NCI-H1694 treated with DMSO at 0.1 percent for 48 hours (cell line): Measurements from ENCODE around the gene LY6G5C.
"Not testable (repeated sequence)": the region's sequence is repeated elsewhere in the genome, so short reads cannot be mapped to it uniquely, and the experiment has no call there.

Source experiments
- DNase-seq: peaks from one replicate; lab custom pipeline; 2025; lab: John Stamatoyannopoulos, UW

The LY6G5C gene

GRCh38 chr6:31715022-31715958 is 34.4 kb upstream of the LY6G5C start, which contains the start of gene LY6G6D:
LY6G6D (plus strand) TSS chr6:31715348; CDS start chr6:31715356, 8 bp downstream.
- no peak for DNase-seq

DNA sequence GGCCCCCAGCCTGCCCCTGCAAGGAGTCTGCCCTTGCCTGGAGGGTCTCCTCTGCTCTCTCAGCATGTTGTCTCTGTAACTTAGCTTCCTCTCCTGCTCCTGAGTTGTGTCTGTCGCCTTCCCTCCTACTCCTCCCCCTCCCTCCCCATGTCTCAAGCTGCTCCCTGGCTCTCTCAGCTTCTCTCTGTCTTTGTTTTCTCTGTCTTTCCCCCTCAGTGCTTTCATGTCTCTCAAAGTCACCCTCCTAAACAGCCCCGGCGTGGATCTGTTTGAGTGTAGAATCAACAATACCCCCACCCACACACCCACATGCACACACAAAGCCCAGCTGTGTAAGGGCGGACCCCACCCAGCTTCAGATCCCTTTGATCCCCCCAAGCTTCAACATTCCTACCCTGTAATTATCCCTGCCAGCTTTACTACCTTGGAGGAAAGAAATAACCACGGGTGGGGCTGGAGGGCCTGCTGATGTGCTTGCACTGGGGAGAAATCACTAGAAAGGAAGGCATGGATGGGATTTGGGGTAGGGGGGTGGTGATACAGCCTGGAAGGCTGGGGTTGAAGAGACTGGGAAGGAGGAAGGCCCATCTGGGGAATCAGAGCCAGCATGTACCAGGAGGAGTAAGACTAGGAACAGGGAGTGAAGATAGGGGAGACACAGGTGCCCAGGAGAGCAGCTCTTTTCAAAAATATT is 33.3 kb upstream of the LY6G5C start:
- no peak for DNase-seq

DNA sequence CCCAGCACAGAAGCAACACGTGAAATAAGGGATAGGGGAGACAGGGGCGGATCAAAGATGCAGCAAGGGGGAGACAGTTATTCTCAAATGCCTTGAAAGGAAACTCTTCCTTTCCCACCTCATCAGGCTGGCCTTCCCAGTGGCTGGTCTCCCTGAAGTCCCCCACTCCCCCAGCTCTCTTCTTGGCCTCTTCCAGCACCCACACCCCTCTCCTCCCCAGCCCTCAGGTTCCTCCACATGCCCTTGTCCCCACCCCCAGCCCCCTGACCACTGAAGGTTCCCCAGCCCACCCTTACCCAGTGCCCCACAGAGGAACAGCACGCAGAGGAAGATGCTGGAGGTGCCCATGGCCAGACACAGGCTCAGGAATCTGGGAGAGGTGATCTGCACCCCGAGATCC is 32.6 kb upstream of the LY6G5C start:
- no peak for DNase-seq

DNA sequence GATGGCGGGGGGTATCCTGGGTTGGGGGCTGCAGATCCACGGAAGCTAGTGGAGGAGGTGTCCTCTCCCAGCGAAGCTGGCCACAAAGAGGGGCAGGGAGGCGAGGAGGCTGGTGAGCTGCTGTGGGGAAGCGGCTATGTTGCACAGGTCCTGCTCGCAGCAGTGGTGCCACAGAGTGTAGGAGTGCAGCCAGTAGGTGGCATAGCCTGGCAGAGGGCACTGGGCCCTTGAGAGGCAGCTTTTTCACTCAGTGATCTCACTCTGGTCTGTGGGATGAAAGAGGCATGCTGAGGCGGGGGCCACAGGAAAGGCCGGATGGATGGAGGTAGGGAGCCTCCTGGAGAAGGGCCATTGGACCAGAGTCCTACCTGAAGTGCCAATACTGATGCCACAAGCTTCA is 31.4 kb upstream of the LY6G5C start:
- DNase-seq, result no peak

GRCh38 chr6:31711233-31711632 is 30.4 kb upstream of the LY6G5C start:
- no peak for DNase-seq

- no peak for DNase-seq
These were observed 29.8 kb upstream of the LY6G5C start for GRCh38 chr6:31710523-31711219.

GRCh38 chr6:31709157-31709556 is 28.3 kb upstream of the LY6G5C start:
- DNase-seq, result not testable (repeated sequence)

GRCh38 chr6:31708224-31708623 is 27.4 kb upstream of the LY6G5C start:
- DNase-seq, result no peak

DNA sequence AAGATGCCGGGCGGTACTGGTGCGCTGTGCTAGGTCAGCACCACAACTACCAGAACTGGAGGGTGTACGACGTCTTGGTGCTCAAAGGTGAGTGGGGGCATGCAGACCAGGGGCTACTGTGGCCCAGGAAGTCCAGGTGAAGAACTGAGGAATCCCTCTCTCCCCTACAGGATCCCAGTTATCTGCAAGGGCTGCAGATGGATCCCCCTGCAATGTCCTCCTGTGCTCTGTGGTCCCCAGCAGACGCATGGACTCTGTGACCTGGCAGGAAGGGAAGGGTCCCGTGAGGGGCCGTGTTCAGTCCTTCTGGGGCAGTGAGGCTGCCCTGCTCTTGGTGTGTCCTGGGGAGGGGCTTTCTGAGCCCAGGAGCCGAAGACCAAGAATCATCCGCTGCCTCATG is 26.8 kb upstream of the LY6G5C start:
- DNase-seq, result no peak

GRCh38 chr6:31706599-31706998 is 25.7 kb upstream of the LY6G5C start, which contains the start of gene LY6G6F:
LY6G6F (plus strand) TSS chr6:31706866; CDS start chr6:31706907, 41 bp downstream.
- no peak for DNase-seq

GRCh38 chr6:31705931-31706330 is 25.1 kb upstream of the LY6G5C start:
- no peak for DNase-seq

DNA sequence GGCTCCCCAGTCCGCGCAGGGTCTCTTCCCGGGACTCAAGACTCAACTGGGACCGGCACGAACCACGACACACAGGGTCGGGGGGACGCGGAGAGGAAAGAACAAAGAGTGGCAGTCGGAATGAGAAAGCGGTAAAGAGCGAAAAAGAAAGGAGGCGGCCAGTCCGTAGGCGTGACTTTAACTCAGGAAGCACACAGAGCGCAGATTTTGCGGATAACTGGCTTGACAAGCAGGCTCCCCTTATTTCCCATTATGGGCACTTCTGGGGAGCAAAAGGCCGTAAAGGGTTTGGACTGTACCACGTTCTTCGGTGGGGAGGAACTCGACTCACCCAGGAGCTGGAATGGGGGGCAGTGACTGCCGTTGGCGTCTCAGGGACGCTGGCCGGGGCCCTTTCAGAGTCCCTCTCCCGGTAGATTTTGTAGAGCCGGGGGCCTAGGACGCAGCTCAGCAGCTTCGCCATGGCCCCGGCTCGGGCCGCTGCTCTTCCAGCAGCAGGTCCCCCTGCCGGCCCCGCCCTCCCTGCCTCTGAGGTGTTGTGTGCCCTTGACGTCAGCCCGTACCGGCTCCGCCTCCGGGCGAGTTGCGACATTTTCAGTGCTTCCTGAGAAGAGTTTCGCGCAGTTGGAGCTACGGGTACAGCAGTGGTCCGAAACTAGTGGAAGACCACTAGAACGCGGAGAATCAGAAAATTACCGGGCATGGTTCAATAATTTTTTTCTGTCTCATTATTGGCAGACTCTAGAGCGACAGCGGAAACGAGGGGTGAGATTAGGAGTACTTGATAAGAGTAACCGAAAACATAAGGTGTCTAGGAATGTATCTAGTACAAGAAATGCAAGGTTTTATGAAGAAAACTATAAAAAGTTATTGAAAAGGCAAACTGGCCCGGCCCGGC is 22.2 kb upstream of the LY6G5C start, which contains the start of gene ABHD16A:
TSS of gene ABHD16A (minus strand) at position 506 of the 898 bp plus-strand sequence. CDS start at position 463, 43 bp downstream.
- DNase-seq, result peak; percentile 86

DNA sequence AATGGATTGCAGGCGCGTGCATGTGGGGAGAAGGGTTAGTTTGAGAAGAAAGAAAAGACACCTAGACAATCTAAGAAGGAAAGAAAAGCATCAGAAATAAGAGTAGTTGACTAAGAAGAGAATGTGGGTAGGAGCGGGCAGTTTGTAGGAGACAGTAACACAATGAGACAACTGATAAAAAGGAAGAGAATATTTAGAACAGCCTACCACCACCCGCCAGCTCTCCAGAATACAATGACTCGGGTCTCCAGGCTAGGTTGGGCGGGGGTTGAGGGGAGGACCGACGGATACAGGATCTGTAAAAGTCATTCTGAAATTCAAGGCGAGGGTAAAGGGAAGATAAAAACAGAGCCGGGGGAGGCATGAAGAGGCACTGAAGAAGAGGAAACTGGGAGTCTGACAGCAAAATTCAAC is 21.5 kb upstream of the LY6G5C start:
- no peak for DNase-seq

GRCh38 chr6:31701666-31702404 is 21.0 kb upstream of the LY6G5C start:
- DNase-seq, result peak; percentile 5

GRCh38 chr6:31700740-31701401 is 20.0 kb upstream of the LY6G5C start:
- DNase-seq, result no peak

GRCh38 chr6:31697555-31697954 is 16.7 kb upstream of the LY6G5C start:
- DNase-seq, result no peak

- no peak for DNase-seq
These were observed 12.7 kb upstream of the LY6G5C start for GRCh38 chr6:31693535-31693934.

DNA sequence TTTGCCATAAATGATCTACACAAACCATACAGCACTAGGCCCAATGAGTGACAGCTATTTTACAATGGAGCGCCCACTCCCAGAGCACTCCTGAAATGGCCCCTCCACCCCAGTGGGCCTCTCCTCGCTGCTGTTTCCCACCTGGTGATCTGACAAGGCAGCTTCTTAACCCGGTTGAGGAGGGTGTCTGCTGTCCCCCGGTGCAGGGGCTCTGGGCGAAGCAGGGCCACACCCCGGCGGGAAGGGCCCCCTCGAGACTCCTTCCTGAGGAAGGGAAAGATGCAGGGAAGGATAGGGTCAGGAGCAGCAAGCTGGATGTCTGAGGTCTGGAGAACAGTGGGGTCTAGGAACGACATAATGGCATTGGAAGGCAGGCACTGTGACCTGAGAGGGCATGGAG is 12.0 kb upstream of the LY6G5C start:
- DNase-seq, result no peak

DNA sequence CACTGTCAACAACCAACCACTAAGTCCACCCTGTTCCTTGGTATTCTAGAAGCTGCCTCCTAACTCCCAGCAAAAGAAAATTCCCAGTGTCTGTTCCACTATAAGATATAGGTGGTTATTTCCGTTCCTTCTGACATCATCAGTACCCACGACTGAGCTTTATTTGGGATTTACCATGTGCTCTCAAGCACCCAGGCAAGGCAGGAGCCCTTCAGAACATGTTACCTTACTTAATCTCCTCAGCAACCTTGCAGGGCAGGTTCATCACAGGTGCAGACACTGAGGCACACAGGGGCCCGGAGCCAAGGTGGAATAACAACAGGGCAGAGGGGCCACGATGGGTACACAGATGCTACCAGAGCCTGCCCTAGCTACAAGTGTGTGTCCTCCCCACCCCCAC is 11.5 kb upstream of the LY6G5C start:
- no peak for DNase-seq

GRCh38 chr6:31691564-31692108 is 10.8 kb upstream of the LY6G5C start:
- no peak for DNase-seq
